Amniotic epithelial cell (primary cell): ENCODE data around the gene RFXAP.
A peak's percentile ranks its signal among the peaks of the same experiment; 100 is the strongest.

ENCODE experiments used
- DNase-seq: peaks from one replicate; pipeline ENCODE4 v3.0.0-alpha.2; 2010; ENCODE audit warnings: low read depth

RFXAP gene

DNA sequence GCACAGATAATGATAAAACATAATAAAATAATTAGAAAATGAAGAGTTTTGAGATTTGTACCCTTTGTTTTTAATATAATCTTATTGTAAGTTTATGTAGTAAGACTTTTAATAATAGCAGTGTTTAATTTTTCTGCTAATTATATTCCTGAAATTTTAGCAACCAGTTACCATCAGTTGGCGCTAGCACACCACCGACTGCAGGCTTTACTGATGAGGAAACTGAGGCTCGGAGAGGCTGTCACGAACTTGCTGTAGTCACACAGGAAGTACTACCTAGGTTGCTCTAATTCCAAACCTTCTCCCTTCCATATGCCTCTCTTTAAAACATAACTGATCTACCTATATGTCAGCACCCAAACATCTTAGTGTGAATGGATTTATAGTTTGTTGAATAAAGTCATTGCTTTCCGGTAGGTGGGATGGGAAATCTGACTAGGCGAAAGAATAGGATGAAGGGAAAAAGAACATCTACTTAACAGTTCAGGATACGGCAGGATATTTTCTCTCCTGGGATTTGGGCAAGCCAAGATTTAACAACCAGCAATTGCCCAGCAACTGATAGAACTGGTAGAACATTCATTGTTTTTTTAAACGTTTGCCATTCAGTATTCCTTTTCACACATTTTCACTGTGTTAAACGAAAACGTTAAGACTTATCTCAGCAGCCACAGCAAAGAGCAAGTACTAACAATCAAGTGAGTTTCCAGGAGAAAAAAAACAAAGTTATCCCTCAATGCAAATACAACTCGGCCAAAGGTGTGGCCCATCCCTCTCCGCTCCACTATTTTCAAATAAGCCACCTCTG, 822 bp upstream of the RFXAP start:
- no peak for DNase-seq

DNA sequence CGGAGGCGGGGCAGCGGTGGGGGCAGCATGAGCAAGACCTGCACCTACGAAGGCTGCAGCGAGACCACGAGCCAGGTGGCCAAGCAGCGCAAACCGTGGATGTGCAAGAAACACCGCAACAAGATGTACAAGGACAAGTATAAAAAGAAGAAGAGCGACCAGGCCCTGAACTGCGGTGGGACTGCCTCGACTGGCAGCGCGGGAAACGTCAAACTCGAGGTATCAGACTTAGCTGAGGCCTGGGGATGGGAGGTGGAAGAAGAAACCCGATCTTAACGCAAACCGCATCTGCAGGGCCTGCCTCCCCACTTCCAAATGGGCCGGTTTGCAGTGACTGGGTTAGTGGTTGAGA, 693 bp downstream of the RFXAP start:
- DNase-seq = peak; percentile 22

DNA sequence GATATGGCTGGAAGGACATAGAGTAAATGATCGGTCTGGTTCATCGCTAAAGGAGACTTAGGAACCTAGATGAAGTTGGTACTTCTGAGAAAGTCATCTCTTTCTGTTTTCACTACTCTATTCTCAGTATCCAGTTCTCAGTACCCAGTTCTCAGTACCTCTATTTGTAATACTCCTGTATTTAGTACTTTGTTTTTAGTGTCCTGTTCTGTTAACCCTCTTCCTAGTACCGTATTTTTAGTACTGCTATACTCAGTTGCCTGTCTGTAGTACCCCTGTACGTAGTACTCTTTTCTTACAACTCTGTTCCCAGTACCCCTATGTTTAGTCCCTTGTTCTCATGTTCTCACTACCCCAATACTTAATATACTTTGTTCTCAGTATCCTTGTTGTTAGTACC, 1.2 kb downstream of the RFXAP start:
- no peak for DNase-seq

DNA sequence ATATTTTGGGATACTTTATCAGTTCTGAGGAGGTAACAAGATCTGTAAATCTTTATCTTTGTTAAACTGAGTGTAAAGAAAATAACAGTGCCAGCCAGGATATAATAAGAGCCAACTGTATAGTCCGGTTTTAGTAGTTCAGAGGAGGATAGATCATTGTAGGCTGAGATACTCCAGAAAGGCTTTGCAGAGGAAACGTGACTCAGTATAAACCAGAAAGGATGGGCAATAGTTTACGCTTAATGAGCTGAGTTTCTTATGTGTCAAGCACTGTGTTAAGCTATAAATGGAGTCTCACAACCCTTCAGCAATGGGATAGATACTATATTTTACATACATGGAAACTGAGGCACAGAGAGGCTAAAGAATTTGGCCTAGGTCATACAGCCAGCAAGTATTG, 3.8 kb downstream of the RFXAP start:
- peak; percentile 29 for DNase-seq

DNA sequence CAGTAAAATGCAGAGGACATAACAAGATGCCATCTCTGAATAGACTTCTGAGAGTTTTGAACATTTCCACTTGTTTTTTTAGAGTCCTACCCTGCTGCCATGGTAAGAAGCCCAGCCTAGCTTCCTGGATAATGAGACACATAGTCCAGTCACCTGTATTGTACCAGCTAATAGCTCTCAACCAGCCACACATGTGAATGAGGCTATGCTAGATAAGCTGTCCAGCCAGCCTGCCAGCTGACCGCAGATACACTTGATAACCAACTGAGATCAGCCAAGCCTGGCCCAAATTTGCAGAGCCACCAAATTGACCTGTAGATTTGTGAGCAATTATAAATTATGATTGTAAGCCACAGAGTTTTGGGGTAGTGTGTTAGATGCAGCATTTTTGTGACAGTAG, 10.7 kb downstream of the RFXAP start:
- no peak for DNase-seq

DNA sequence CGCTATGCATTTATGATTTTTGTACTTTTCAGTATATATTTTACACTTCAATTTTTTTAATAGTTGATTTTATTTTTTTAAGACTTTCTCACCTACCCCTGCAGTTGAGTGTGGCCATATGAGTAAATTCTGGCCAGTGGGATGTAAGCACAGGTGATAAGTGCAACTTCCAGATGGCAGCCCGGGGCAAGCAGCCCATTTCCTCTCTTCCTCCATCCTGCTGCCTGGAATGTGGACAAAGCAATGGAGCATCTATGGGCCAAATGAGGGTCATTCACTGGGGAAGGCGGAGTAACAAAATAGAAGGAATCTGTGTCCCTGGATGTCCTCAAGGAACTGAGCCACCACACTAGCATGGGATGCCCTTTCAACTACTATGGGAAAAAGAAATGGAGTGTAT, 12.3 kb downstream of the RFXAP start:
- no peak for DNase-seq

DNA sequence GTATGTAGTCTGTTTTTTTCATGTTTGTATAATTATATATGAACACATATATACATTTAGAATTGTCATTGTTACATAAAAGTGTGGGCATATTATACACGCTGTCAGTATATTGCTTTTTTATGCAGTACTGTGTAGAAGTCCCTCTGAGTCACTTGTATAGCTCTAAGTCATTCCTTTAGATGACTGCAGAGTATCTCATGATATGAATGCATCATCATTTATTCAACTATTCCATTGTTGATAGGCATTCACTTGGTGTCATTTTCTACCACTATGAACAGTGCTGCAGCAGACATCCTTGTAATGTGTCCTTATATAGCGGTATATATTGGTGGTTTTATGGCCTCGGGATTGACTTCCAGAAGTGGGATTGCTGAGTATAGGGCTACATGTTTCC, 15.3 kb downstream of the RFXAP start:
- no peak for DNase-seq

DNA sequence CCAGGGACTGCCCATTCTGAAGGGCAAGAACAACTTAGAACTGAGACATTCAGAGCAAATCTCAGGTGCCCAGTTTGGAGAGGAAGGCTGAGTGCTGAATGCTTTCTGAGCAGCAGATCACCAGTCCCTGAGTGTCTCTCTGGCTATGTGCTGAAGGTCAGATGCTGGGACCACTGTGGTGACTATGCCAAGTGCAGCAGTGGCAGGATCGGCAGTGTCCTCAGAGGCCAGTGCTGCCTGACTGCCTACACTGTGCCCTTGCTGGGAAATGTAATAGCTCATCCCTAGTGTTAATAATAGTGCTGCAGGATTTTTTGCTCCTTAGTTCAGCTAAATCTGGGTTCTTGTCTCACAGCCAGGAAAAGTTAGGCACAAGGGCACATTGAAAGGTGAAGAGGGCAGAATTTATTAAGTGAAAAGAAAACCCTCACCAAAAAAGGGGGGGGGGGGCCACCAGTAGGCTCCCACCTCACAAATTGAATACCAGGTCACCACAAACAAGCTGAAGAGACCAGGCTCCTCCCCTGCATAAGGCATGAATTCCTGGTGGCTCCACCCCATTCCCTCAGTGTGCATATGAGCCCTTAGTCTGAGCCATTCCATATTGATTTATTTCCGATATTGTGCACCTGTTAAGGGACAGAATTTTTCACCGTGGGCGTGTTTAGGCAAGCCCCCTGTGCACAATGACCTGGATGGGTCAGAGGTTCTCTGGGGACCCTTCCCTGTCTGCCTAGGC, 18.5 kb downstream of the RFXAP start:
- no peak for DNase-seq

DNA sequence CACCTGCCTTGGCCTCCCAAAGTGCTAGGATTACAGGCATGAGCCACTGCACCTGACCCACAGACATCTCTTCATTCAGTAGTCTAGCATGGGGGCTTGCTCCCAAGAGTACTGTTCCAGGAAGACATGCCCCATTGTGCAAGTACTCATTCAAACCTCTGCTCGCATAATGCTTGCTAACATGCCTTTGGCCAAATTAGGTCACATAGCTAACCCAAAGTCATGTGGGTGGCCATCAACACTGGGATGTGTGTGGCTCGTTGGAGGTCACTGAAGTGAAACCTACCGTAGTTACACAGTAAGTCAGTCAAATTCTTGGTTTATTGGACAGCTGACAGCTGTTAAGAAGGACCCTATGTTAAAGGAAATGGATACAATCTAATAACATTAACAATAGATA, 20.3 kb downstream of the RFXAP start:
- DNase-seq = no peak

DNA sequence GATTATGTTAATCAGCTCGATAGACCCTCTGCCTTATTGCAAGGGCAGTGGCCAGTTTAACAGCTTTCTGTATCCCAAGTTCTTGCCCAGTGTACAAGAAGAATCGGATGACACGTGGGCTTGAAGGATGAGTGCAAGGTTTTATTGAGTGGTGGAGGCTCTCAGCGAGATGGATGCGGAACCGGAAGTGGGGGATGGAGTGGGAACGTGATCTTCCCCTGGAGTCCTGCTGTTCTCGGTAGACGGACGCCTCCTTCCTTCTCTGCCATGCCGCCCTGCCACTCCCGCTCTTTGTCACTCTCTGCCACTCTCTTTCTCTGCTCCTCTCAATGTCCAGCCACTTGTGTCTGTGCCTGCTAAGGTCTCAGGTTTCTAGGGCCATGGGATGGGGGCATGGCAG, 21.0 kb downstream of the RFXAP start:
- no peak for DNase-seq

DNA sequence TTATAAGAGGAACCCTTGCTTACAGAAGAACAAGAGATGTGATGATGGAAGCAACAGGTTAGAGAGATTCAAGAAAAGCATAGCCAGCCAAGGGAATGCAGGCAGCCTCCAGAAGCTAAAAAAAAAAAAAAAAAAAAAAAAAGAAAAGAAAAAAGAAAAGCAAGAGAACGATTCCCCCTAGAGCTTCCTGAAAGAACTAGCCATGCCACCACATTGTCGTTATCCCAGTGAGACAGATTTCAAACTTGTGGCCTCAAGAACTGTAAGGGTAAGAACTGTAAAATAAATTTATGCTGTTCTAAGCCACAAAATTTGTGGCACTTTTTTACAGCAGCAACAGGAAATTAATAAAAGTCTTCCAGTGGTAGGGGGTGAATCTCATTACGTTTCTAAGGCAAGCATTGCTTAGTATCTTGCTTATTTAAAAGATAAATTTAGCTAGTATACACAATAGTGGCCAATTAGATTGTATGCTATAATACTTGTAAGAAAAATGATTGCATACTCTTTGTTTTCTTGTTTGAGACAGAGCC, 21.8 kb downstream of the RFXAP start:
- DNase-seq = no peak

DNA sequence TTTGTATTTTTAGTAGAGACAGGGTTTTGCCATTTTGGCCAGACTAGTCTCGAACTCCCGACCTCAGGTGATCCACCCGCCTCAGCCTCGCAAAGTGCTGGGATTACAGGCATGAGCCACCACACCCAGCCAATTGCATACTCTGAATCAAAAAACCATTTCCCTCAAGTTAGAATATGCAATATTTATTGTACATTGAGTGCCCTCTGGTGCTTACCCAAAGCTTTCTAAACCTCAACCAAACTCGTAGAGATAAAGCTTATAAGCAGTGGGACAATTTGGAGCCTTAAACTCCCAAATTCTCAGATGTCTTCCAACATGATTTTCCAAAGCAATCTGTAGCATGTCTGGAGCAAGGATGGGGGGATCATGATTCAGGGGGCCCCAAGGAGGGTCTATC, 22.4 kb downstream of the RFXAP start:
- DNase-seq = no peak

DNA sequence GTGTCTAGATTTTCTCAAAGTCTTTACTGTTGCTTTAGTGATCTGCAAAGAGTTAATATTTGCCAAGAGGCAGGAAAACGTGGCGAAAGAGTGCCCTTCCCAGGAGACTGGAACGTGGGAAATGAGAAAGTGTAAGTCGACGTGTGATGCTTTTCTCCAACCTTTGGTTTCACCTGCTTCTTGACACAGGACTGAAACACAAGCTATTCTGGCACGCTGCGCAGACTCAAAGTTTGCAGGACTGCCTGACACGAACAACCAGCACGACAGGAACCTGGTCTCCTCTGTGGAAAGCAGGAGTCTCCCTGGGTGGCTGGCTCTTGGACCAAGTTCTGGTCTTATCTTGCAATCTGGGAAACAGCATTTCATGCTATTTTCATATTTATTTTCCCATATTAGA, 28.6 kb downstream of the RFXAP start:
- no peak for DNase-seq

DNA sequence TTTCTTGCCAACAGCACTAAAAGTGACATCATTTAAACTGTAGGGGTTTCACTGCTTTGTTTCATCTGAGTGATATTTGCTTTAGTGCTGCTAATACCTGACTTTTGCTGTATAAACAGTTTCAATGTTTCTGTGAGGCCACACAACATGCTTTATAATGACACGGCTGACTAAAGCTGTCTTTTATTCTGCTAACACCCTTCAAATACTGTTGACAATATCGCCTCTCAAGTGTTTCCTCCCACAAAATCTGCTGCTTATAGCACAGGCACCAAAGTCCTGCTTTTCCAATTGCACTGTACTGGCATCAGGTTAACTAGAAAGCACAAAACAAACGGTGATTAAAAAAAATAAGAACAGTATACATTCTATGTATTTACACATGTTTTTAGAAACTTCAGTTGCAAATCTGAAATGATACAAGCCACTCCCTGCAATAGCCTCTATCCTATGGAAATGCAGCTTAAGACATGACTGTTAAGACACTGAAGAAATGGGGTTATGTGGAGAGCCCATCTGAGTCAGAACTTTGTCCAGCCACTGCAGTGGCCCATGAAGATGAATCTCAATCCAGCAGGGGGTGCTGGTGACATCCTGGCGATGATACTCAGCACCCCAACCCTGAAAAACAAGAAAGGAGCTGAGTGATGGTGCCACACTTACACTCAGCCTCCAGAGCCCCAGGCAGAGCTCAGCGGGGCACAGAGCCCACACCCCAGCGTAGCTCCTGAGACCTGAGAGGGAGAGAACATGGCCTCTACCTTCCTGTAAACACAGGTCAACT, 29.4 kb downstream of the RFXAP start:
- DNase-seq = peak; percentile 38

DNA sequence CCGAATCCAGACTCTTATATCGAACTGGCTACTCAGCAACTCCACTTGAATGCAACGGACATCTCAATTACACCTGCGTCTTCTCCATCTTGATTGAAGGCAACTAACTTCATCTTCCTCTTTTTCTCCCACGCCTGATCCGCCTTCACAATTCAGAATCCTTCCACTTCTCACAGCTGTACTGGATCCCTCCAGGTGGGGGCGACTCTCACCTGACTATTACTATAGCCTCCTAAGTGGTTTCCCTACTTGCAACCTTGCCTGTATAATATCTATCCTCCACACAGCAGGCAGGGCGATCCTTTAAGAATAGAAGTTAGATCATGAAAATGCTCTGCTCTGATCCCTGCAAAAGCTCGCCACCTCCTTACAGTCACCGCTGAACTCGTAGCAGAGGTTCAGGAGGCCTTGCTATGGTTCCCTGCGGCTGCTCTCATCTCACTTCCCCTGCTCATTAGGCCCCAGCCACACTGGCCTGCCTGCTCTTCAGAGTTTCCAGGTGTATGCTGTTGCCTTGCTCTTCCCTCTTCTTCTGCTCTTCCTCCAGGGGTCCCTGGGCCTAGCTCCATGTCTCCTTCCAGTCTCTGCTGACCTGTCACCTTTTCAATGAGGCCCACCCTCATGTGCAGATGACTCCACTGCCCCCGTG, 31.9 kb downstream of the RFXAP start:
- DNase-seq = peak; percentile 11

DNA sequence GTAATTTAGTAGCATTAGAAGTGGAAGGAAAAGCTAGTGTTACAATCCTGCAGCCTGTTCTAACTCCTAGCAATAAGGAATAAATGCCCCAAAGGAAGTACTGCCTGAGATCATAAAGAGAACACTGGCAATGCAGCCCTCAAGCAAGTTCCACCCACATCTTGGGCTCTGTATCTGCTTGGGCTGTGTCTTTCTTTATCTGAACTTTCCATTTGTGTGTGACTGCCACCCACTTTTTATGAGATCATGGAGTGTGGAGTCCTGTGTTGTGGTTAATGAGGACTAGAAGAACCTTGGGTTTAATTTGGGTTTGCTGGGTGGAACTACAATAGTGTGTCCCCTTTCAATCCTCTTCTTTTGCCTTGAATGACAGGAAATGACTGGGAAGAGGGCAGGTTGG, 38.2 kb downstream of the RFXAP start:
- DNase-seq = no peak

DNA sequence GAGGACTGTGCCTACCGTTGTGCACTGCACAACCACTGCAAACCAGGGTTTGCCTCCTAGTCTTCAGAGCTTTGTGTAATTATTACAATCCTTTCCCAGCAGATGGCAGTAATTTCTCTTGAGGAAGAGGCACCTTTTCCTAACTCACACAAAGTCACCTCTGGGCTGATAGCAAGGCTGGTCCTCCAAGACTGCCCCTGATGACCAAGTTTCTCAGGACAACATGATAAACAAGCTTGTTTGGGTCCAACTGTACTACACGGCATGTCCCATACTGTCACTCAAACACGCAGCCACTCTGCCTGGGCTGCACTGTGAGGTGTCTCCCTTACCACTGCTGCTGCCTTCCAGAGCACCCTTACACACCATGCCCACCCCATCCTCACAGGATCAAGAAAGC, 39.3 kb downstream of the RFXAP start:
- peak; percentile 63 for DNase-seq

DNA sequence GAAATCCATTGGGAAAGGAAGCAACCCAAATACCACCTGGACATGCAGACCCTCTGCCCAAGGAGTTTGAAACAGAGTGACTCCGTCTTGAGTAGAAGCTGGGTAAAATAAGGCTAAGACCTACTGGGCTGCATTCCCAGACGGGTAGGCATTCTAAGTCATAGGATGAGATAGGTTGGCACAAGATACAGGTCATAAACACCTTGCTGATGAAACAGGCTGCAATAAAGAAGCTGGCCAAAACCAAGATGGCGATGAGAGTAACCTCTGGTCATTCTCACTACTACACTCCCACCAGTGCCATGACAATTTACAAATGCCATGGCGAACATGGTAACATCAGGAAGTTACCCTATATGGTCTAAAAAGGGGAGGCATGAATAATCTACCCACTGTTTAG, 40.2 kb downstream of the RFXAP start:
- no peak for DNase-seq

DNA sequence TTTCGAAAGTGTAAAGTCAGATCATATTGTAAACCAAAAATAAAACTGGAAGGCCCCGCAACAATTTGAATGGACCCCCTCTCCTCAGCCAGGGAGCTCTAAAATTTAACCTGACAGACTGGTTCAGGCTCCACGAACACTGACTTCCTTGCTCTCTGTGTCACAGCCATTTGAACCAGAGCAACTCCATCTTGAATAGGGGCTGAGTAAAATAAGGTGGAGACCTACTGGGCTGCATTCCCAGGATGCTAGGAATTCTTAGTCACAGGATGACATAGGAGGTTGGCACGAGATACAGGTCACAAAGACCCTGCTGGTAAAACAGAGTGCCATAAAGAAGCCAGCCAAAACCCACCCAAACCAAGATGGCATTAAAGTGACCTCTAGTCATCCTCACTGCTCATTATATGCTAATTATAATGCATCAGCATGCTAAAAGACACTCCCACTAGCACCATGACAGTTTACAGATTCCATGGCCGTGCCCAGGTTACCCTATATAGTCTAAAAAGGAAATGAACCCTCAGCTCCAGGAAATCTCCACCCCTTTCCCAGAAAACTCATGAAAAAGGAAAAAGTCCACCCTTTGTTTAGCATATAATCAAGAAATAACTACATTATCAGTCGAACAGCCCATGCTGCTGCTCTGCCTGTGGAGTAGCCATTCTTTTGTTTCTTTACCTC, 43.1 kb downstream of the RFXAP start:
- no peak for DNase-seq

DNA sequence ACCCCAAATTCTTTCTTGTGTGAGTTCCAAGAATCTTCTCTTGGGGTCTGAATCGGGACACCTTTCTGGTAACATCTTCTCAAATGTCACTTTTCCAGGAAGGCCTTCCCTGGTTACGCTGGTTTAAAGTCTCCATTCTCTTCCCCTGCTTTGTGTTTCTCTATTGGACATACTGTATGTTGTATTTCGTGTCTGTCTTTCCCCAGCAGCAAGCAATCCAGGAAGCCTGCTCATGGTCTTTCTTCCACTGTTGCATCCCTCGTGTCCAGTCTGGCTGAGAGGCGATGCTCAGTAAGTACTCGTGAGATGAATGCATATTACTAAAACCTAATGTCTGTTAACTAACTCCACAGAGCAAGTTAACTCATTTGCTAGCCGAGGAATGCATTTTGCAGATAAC, 43.7 kb downstream of the RFXAP start:
- no peak for DNase-seq

DNA sequence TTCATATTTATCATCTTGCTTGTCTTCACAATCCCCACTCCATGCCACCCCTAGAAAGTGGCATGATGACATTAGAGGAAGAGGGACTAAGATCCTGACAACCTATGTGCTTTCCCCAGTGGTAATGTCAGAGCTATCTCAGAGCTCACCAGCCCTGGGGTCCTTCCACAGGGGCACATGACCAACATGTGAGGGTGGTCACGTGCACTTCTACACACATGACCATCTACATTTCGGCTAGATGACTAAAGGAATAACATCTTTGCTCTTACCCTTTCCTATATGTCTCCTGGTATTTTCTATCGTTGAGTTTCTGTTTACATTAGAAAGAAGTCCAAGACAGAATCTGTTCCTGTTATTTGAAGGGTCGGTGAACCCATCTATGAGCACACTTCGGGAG, 46.2 kb downstream of the RFXAP start:
- DNase-seq = no peak

DNA sequence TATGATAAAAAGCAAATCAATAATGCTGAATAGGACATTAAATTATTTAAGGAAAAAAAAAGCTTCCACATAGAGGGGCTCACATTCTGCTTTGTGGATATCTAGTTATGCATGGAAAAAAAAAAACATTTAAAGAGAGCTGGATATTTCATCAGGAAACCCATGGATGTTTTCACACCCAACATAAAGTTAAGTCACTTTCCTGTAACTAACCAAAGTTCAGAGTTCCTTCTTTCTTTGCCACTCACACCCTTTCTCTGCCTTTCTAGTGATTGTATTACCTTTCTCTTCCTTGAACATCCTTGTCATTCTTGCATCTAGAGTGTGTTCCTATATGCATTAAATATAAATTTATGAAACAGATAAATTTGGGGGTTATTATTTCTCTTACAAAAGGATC, 47.2 kb downstream of the RFXAP start:
- no peak for DNase-seq
